HepG2 (cell line): Measurements from ENCODE around the gene ADGRG1.

Source experiments
- ELF4 ChIP-seq: sonication (generic); formaldehyde crosslinking; IDR thresholded peaks from 2 replicates; pipeline ENCODE4 v1.5.0; 2020; ENCODE audit warnings: missing genetic modification reagents, mild to moderate bottlenecking, moderate library complexity, borderline replicate concordance
- JDP2 ChIP-seq: sonication (generic); formaldehyde crosslinking; IDR thresholded peaks from 2 replicates; pipeline ENCODE4 v1.8.1; 2022; ENCODE audit warnings: missing genetic modification reagents, borderline replicate concordance
- TCF7L2 ChIP-seq: IDR thresholded peaks from 2 replicates; pipeline ENCODE4 v1.6.1; 2011; ENCODE audit warnings: mild to moderate bottlenecking, low read depth, low read length, moderate library complexity
- ZNF34 ChIP-seq: sonication (generic); formaldehyde crosslinking; IDR thresholded peaks from 2 replicates; pipeline ENCODE4 v1.4.0; 2020; ENCODE audit warnings: mild to moderate bottlenecking, missing genetic modification reagents, borderline replicate concordance
- TF ChIP-seq, protein P1 (sequence below): IDR thresholded peaks from 2 replicates; pipeline ENCODE4 v1.6.1; 2016; ENCODE audit warnings: missing genetic modification reagents, missing compliant biosample characterization
- TF ChIP-seq, protein P2 (sequence below): sonication (generic); formaldehyde crosslinking; IDR thresholded peaks from 2 replicates; pipeline ENCODE4 v1.5.0; 2020; ENCODE audit warnings: mild to moderate bottlenecking, missing genetic modification reagents, moderate library complexity

DNA sequence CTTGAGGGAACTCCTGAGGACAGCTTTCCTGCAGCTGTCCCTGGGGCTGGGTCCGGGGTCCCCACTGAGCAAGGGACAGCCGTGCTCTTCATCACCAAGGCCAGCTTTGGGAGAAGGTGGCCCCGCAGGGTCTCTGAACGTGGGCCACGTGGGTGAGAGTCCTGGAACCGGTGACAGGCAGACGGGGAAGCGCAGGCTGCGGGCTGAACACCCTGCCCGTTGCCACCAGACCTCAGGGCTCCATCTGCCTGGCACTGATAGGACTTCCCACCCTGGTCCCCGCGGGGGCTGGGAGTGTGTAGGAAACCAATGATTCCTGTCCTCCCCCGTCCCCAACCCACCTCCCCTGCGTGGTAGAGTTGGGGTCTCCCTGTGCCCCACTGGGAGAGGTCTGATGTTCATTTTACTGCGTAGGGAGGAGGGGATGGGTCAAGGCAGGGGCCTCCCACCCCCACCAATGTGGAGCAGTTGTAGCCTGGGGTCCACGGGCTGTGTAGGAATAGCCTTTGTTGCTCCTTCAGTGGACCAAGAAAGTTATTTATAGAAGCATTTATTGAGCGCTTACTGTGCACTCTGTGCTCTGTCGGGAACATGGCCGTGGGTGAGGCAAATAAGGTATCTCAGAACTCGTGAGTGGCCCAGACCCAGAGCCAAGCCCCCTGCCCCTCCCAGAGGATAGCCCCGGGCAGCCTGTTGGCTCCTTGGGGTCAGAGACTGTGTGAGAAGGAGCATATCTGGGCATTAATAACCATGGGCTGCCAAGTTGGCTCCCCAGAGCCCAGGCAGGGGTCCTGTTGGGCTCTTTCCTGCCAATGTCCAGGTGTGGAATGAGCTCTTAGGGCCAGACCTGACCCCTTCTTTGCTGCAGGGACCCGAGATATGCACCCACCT, 1.3 kb downstream of the ADGRG1 start:
- TF ChIP-seq, protein P1, sequence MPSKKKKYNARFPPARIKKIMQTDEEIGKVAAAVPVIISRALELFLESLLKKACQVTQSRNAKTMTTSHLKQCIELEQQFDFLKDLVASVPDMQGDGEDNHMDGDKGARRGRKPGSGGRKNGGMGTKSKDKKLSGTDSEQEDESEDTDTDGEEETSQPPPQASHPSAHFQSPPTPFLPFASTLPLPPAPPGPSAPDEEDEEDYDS (CRISPR knock-in tag): no peak
- no peak for TF ChIP-seq TCF7L2
- TF ChIP-seq, protein P2, sequence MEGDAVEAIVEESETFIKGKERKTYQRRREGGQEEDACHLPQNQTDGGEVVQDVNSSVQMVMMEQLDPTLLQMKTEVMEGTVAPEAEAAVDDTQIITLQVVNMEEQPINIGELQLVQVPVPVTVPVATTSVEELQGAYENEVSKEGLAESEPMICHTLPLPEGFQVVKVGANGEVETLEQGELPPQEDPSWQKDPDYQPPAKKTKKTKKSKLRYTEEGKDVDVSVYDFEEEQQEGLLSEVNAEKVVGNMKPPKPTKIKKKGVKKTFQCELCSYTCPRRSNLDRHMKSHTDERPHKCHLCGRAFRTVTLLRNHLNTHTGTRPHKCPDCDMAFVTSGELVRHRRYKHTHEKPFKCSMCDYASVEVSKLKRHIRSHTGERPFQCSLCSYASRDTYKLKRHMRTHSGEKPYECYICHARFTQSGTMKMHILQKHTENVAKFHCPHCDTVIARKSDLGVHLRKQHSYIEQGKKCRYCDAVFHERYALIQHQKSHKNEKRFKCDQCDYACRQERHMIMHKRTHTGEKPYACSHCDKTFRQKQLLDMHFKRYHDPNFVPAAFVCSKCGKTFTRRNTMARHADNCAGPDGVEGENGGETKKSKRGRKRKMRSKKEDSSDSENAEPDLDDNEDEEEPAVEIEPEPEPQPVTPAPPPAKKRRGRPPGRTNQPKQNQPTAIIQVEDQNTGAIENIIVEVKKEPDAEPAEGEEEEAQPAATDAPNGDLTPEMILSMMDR: no peak
- no peak for TF ChIP-seq ELF4 (CRISPR knock-in tag)
- no peak for TF ChIP-seq ZNF34
- no peak for TF ChIP-seq JDP2 (CRISPR knock-in tag)
